AG08395 (cell line): Measurements from ENCODE around the gene TMEM131.

Source experiments
- DNase-seq: peaks from one replicate; pipeline ENCODE4 v3.0.0; 2012; ENCODE audit warnings: mixed read lengths, low spot score

Gene TMEM131

GRCh38 chr2:97763176-97763845, 232.4 kb downstream of the TMEM131 start:
- DNase-seq, result no peak

- DNase-seq, result no peak
Measured at GRCh38 chr2:97761192-97761591, 234.6 kb downstream of the TMEM131 start.

- DNase-seq, result no peak
Measured at GRCh38 chr2:97760480-97761049, 235.2 kb downstream of the TMEM131 start.

- DNase-seq, result no peak
Measured at GRCh38 chr2:97759727-97760407, 235.9 kb downstream of the TMEM131 start.

GRCh38 chr2:97758131-97758705, 237.5 kb downstream of the TMEM131 start:
- no peak for DNase-seq

- DNase-seq, result no peak
Measured at GRCh38 chr2:97757062-97757461, 238.7 kb downstream of the TMEM131 start.

GRCh38 chr2:97755491-97755890, 240.3 kb downstream of the TMEM131 start:
- no peak for DNase-seq

- no peak for DNase-seq
Measured at GRCh38 chr2:97754690-97755346, 240.9 kb downstream of the TMEM131 start.

- no peak for DNase-seq
Measured at GRCh38 chr2:97752342-97753334, 243.1 kb downstream of the TMEM131 start.

- DNase-seq, result no peak
Measured at GRCh38 chr2:97751752-97752151, 244.0 kb downstream of the TMEM131 start.

GRCh38 chr2:97750017-97750416, 245.7 kb downstream of the TMEM131 start:
- DNase-seq, result no peak

GRCh38 chr2:97749581-97749980, 246.2 kb downstream of the TMEM131 start:
- DNase-seq, result no peak

- DNase-seq, result peak; percentile 75
Measured at GRCh38 chr2:97747716-97748115, 248.0 kb downstream of the TMEM131 start.

GRCh38 chr2:97747285-97747684, 248.5 kb downstream of the TMEM131 start:
- DNase-seq, result no peak

- no peak for DNase-seq
Measured at GRCh38 chr2:97745474-97746174, 250.1 kb downstream of the TMEM131 start.

GRCh38 chr2:97743913-97744312, 251.8 kb downstream of the TMEM131 start:
- DNase-seq, result no peak

GRCh38 chr2:97742381-97742847, 253.3 kb downstream of the TMEM131 start:
- no peak for DNase-seq

- DNase-seq, result no peak
Measured at GRCh38 chr2:97741686-97742085, 254.1 kb downstream of the TMEM131 start.

GRCh38 chr2:97741251-97741650, 254.5 kb downstream of the TMEM131 start:
- DNase-seq, result no peak

GRCh38 chr2:97740590-97741182, 255.1 kb downstream of the TMEM131 start:
- peak; percentile 54 for DNase-seq
